GM18502 (cell line): ENCODE results near the gene CYB5B.
"Not testable (repeated sequence)": the region's sequence is repeated elsewhere in the genome, so short reads cannot be mapped to it uniquely, and the experiment has no call there.

Experiments used
- ATAC-seq: cut with Tn5 transposase; IDR thresholded peaks from one replicate; pipeline ENCODE4 v1.9.1; 2021; ENCODE audit warnings: mild to moderate bottlenecking; ENCODE audit not compliant: unreplicated experiment, poor library complexity

The CYB5B gene

DNA sequence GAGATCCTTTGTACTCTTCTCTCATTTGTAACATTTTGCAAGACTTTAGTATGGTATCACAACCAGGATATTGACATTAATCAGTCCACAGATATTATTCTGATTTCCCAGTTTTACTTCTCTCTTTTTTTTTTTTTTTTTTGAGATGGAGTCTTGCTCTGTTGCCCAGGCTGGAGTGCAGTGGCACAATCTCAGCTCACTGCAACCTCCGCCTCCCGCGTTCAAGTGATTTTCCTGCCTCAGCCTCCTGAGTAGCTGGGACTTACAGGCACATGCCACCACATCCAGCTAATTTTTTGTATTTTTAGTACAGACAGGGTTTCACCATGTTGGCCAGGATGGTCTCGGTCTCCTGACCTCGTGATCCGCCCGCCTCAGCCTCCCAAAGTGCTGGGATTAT lies 16.6 kb downstream of the CYB5B start:
- not testable (repeated sequence) for ATAC-seq

DNA sequence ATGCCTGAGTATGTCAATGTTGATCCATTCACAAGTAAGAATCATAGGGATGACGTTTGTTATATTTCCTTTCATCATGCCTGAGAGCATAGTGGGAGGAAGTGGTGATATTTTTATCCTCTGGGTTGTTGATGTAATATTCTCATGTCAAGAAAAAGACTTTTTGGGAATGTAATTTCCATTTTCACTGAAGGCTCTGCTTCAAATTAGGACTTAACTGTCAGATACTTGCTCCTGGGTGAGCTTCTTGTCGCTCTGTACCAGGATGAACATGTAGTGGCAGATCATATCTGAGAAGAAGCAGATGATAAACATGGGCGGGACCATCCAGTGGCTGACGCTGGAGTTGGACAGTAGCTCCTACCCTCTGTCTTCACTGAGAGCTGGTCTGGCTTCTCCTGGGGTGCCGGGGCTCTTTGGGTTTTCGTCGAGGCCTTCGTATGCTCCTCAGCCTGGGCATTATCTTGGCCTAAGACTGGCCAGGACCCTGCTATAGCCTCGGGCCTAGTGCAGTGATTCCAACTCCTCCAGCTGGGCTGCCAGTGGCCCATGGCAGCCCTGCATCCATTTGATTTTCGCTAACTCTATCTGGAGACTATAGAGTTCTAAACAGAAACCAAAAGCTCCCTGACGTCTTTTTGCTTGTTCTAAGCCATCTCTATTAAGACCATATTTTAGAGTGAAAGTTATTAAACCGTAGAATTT lies 19.7 kb downstream of the CYB5B start:
- ATAC-seq, result no peak

DNA sequence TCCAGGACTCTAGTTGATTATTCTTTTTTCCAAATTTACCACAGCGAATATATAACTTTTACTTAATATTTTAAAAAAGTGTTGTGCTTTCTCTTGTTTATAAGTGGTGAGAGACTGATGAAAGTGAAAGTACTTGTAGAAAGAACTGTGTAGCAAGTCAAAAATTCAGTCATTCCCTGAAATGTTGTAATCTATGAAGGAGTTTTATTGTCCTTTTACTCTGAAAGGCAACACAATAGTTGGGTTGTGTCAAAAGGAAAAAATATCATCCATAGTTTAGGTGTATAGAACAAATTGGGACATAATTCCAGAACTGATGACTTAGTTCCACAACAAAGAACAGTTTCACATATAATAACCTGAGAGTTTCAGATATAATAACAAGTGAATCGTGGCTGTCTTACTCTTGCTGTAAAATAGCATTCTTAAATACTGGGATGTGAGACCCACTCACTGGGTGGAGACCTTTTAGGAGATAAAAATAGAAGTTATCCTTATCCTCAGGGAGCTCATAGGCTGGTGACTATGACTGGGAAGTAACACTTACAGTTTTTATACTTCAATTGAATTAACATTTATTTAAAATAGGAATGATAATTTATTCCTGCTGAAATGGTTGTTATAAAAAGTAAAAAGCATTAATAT lies 20.6 kb downstream of the CYB5B start:
- no peak for ATAC-seq

DNA sequence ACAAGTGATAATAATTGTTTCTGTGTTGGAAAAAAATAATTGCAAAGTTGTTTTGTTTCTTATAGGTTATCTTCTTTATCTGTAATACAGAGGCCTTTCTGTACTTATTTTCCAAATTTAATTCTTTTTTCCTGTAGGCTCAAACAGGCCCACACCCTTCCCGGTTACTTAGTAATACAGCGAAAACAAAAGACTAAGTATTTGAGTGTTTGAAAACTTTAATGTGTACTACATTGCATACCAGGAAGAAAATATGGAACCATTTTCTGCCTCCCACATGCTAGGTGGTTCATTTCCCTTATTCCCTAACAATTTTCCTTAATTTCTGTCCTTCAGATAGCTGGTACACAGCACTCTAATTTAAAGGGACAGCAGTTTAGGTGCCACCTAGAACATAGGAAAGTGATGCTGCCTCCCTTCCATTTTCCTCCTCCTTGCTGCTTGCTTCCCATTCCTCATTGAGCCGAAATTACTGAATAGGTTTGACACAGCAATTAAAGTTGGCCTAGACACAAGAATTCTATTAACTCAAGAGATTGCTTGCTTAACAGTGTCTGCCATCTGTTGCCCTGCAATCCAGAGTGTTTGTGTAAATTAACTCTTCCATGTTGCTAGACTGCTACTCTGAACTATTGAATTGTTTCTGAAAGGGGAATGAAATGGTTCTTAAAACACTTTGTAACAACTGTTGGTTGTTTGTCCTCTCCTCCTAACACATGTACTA lies 24.2 kb downstream of the CYB5B start:
- no peak for ATAC-seq

DNA sequence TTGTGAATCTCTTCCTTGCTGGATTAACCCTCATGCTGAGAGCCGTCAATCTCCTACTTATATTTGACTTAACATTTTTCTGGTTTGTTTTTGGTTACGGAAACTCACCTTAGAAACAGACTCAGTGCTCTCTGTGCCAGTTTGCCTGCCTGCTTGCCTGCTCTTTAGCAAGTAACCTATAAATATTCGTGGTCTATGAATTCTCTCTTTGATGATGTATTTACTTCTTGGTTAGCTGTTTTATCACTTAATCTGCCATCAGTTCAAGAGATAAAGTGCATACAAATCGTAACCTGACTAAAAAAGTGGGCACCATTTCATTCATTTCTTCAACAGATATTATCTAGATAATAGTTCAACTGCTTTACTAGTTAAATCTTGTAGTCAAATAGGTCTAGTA lies 26.7 kb downstream of the CYB5B start:
- no peak for ATAC-seq

DNA sequence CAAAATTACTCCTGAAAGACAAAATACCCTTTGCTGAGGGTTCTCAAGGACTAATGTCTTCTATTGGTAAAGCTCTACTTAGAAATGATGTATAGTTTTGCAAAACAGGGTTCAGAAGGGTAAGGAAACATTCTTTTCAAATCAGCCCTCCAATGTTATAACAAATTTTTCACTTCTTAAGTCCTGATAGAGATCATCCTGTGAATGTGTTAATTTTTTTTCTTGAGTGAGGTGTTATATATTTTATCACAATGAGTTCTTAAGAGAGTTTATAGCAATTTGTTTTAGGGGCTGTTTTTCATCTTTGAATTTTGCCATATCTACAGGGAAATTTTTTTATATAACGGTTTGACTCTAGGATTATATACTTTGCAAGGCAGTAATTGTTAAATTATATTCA lies 29.5 kb downstream of the CYB5B start:
- ATAC-seq, result no peak

DNA sequence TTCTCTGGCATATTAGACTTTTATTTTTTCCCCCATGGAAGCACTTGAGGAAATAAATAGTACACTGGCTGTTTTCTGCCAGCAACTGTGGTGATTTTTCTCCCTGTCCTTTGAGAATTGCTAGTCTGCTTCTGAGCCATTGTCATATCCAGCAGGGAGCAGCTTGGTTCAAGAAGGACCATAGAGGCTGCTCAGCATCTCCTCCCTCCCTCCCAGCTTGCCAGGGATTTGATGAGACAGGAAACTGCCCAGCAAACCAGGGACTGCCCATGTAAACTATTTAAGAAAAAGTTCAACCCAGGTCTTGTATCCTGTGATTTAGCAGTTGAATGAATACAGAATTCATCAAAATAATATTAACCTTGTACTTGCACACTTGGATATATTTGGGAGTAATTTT lies 39.5 kb downstream of the CYB5B start:
- no peak for ATAC-seq

DNA sequence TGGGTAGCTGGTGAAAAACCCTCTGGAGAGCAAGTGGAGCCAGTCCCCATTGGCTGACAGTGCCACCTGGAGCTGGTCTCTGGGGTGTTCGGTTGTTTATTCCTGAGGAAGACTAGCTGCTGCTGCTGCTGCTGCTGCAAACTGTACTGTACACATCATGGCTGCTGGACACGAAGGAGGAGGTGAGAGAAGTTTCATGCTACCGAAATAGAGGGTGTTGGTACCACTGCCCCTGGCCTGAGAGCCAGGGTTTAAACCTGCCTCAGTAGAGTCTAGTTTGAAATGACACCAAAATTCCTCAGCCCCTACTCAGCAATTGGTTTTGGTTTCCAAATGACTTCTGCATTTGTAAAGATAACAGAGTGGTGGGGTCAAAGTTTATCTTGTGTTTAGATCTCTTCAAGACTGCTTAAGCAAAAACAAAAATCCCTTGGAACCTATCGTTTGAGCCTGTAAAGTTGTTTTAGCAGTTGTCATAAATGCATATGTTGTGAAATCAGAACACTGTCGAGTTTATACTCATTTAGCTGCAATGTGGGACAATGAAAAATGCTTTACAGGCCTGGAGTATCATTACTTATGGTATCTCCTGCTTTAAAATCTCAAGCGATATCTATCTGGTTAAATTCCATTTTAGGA lies 40.8 kb downstream of the CYB5B start:
- peak; percentile 45 for ATAC-seq

DNA sequence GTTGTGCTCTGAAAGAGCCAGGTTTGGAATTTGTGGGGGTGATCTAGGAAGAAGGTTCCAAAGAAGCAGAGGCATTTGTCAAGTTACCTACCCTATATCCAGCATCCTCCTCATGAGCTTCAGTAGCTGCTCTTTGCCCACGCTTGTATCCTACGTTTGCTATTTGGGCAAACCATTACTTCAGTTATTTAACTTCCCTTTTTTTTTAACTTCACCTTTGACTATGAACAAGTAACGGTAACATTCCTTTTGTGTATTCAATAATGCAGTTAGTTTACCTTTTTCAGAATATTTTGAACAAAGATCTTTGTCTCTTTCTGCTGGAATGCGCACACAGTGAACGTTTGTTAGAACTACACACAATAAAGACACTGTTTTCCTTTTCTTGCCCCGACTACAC lies 41.5 kb downstream of the CYB5B start:
- ATAC-seq, result no peak

DNA sequence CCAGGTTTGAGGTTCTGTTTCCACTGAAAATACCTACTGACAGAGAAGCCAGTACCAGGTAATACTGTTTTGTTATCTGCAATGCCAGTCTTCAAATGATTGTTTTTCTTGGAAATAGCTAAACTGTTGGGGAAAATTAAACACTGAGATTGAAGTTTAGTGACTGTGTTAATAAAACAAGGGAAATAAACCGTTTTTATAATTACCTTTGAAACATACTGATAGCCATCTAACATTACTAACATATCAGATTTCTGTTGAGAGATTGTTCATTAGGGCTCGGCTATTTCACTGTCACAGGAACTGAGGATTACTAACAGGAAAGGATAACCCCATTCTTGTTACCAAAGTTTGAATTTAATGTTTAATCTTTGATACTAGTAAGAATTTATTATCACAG lies 42.1 kb downstream of the CYB5B start:
- no peak for ATAC-seq

DNA sequence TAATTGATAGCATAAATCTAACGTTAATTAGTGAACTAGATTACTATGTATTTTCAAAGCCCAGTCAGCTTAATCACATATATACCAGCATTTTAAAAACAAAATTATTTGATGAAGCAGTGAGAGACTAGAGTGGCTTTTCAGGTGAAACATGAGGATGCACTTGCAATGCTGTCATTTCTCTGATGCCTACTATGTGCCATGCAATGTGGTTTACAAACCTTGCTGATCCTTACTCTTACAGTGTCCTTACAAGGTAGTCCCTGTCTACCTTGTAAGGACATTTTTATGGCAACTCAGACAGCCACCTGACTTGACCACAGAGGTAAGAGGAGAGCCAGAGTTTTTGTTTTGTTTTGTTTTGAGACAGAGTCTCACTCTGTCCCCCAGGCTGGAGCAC lies 42.7 kb downstream of the CYB5B start:
- no peak for ATAC-seq

DNA sequence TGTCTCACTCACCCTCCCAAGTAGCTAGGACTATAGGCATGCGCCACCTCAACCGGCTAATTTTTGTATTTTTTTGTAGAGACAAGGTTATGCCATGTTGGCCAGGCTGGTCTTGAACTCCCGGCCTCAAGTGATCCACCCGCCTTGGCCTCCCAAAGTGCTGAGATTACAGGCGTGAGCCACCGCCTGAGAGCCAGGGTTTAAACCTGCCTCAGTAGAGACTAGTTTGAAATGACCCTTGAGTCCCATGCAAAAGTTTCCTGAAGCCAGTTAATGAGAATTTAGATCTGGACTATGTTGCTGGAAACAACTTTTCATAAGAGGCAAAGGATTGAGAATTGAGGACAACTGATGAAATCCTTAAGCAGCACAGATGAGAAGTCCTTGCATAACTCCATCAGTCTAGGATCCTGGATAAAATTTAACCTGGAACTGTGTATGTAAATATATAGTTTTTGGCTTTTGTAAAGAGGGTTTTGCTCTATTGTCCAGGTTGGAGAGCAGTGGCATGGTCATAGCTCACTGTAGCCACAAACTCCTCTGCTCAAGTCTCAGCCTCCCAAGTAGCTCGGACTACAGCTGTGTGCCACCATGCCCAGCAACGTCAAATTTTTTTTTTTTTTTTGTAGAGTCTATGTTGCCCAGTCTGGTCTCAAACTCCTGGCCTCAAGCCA lies 43.2 kb downstream of the CYB5B start:
- no peak for ATAC-seq

DNA sequence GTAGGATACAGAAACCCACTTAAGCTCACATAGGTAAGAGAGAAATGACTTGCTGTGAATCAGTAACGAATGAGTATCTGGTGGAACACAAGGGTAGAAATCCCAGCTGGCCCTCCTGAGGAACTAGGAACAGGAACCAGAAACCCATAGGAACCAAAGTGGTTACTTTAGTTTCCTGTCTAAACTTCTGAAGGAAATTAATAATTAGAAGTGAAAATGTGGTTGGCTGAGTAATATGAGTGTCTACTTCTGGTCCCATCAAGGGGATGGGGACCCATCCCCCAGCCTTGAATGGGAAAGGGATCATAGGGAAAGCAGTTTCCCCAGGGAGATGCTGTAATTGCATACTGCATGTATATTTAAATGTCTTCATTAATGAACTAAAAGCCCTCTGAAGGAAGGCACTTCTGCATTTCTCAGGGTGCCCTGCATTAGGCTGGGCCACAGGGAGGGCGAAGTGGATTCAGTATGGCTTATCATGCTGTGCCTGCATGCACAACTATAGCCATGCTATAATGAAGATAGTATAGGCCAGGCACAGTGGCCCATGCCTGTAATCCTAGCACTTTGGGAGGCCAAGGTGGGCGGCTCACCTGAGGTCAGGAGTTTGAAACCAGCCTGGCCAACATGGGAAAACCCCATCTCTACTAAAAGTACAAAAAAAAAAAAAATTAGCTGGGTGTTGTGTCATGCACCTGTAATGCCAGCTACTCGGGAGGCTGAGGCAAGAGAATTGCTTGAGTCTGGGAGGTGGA lies 45.6 kb downstream of the CYB5B start:
- peak; percentile 52 for ATAC-seq

DNA sequence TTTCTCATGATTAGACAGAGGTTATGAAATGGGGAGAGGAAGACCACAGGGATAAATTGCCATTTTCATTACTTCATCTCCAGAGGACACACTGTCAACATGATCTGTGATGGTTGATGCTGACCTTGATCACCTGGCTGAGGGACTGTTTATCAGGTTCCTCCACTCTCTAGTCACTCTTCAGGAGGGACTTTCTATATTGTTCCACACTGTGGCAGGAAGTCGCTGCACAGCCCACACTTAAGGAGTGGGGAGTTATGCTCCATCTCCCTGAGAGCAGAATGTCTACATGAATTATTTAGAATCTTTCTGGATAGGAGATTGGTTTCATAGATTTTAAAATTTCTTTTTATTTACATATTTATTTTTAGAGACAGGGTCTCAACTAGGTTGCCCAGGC lies 46.7 kb downstream of the CYB5B start:
- ATAC-seq, result no peak

DNA sequence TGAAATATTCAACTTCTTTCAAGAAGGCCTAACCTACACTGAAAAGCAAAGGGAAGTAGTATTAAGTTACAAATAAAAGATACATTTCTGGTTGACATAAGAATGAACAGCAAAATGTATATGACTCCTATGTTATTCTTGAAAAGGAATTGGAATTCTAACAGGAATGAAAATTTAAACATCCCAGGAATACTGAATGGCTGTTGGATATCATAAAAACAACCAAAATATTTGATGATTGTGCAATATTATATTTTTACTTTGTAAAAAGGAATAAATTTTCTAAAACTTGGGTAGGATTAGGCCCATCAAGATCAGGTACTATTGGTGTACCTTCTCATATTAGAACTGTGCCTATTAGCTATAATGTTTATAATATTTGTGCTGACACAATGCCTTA lies 50.0 kb downstream of the CYB5B start:
- ATAC-seq, result no peak

DNA sequence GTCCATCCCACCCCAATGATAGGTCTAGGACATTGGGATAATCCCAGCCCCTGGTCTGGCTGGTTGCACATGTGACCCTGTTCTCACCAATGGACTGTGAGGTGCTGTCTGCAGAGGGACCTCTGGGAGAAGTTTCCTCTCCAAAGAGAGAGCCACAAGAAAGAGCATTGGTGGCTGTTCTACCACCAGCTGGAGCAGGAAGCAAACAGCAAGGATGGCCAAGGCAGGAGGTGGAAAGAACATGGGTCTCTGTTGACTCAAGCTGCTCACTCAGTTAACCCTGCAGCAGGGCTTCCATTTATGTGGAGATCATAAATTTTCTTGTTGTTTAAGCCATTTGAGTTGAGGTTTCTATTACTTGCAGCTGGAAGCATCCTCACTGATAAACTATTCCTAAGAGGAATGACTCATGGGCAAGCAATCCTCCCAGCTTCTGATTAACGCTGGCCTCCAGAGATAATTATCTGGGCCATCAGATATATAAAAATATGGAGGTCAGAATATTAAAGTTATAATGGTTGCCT lies 52.6 kb downstream of the CYB5B start:
- no peak for ATAC-seq

DNA sequence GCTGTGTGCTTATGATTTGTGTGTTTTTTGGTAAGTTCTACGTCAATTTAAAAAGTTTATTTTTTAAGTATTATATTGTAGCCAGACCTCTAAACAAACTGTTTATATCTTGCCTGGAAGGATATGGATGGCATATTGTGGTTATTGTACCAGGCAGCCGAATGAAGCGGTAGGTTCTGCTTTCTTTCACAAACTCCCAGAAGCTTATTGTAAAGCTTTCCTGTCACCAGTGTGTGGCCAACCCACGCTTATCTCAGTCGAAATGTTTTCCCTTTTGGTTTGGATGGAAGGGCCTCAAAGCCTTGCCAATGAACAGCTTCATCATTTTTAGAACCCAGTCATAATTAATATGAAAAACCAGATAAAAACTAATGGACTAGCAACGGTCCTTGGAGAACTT lies 53.1 kb downstream of the CYB5B start:
- no peak for ATAC-seq

DNA sequence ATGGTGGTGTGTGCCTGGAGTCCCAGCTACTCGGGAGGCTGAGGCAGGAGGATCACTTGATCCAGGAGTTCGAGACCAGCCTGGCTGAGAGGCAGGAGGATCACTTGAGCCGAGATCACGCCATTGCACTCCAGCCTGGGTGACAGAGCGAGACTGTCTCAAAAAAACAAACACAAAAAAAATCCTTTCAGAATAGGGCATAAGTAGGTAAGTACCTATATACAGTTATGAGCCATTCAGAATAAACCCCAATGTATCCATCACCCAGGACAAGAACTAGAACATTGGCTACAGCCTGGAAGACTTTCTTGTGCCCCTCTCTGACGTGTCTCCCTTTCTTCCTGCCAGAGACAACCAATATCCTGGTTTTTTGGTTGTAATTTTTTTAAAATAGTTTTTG lies 54.3 kb downstream of the CYB5B start:
- no peak for ATAC-seq

DNA sequence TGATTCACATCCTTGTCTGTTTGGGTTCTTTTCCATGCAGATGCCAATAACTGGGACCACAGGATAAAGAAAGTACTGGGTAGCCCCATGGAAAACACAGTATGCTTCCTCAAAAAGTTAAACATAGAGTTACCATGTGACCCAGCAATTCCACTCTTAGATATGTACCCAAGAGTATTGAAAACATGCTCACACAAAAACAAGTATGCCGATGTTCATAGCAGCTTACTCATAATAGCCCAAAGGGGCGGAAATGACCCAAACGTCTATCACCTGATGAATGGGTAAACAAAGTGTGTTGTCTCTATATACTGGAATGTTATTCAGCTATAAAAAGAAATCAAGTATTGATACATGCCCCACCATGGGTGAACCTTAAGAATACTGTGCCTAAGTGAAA lies 55.4 kb downstream of the CYB5B start:
- no peak for ATAC-seq

DNA sequence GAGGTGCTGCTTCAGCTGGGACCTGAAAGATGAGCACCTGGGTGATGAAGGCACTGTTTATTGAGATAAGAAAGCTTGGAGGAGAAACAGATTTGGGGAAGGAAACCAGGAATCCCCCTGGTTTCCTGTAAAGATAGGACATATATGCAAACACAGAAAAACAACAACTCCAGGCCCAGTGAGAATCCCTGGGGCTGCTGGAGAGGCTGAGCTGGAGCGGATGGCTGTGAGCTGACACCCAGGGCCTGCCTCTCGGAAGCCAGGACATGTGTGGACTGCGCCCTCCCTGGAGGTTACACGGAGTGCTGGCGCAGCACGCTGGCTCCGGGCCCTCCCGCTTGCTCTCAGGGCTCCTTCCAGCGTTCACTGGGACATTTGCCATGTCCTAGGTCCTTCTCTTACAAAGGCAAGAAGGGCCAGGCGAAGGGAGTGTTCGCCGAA lies 57.5 kb downstream of the CYB5B start:
- no peak for ATAC-seq
